IMR-90 (cell line): ENCODE measurements around the gene HIPK1.

Source experiments
- CHD1 ChIP-seq: IDR thresholded peaks from 2 replicates; pipeline ENCODE4 v1.6.1; 2012; ENCODE audit warnings: low read depth, low read length, improper control_type of control experiment
- CTCF ChIP-seq: conservative IDR thresholded peaks from 2 replicates; pipeline ENCODE4 v1.5.1; 2012; ENCODE audit warnings: mild to moderate bottlenecking, low read depth, low read length, improper control_type of control experiment
- MAFK ChIP-seq: IDR thresholded peaks from 2 replicates; pipeline ENCODE4 v1.6.1; 2012; ENCODE audit warnings: low read depth, low read length, improper control_type of control experiment
- MAZ ChIP-seq: IDR thresholded peaks from 2 replicates; pipeline ENCODE4 v1.6.1; 2012; ENCODE audit warnings: low read depth, mild to moderate bottlenecking, low read length, improper control_type of control experiment, moderate library complexity, borderline replicate concordance
- POLR2A ChIP-seq: IDR thresholded peaks from 2 replicates; pipeline ENCODE4 v1.6.1; 2012; ENCODE audit warnings: mild to moderate bottlenecking, low read depth, low read length
- RAD21 ChIP-seq: IDR thresholded peaks from 2 replicates; pipeline ENCODE4 v1.6.1; 2012; ENCODE audit warnings: low read length, improper control_type of control experiment
- SMC3 ChIP-seq: fragments of 150-350 bp; IDR thresholded peaks from 2 replicates; pipeline ENCODE4 v1.6.1; 2016; ENCODE audit warnings: low read depth, mild to moderate bottlenecking, antibody characterized with exemption, low read length, moderate library complexity
- USF2 ChIP-seq: fragments of 150-350 bp; IDR thresholded peaks from 2 replicates; pipeline ENCODE4 v1.6.1; 2017; ENCODE audit warnings: mild to moderate bottlenecking, antibody characterized with exemption, low read length, low read depth

GRCh38 chr1:113975211-113975895 is 46.2 kb downstream of the HIPK1 start:
- TF ChIP-seq POLR2A: no peak
- TF ChIP-seq CTCF: no peak
- TF ChIP-seq RAD21: no peak
- TF ChIP-seq SMC3: no peak
- no peak for TF ChIP-seq MAFK
- TF ChIP-seq USF2: no peak
- no peak for TF ChIP-seq CHD1
- no peak for TF ChIP-seq MAZ
